Astrocyte of the hippocampus (primary cell): Measurements from ENCODE around the gene BYSL.

ENCODE experiments used
- DNase-seq: peaks from one replicate; pipeline ENCODE4 v3.0.0; 2011; ENCODE audit warnings: low read depth, low spot score

Gene BYSL

DNA sequence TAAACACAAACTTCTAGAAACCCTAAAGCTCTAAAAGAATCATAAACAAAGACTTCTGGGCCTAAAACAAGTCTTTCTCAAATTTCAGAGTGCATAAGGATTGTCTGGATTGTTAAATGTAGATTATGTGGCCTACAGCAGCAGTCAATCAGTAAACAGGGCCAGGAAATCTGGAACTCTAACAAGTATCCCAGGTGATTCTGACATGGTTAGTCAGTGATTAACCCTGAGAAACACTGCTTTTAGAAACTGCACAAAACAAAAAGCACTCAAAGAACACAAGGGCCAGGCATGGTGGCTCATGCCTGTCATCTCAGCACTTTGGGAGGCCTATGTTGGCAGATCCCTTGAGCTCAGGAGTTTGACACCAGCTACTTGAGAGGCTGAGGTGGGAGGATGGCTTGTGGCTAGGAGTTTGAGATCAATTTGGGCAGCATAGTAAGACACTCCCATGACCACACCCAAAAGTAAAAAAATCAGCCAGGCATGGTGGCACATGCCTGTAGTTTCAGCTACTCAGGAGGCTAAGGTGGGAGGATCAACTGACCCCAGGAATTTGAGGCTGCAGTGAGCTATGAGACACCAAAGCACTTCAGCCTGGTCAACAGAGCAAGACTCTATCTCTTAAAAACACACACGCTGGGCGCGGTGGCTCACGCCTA lies 6.3 kb upstream of the BYSL start:
- no peak for DNase-seq

DNA sequence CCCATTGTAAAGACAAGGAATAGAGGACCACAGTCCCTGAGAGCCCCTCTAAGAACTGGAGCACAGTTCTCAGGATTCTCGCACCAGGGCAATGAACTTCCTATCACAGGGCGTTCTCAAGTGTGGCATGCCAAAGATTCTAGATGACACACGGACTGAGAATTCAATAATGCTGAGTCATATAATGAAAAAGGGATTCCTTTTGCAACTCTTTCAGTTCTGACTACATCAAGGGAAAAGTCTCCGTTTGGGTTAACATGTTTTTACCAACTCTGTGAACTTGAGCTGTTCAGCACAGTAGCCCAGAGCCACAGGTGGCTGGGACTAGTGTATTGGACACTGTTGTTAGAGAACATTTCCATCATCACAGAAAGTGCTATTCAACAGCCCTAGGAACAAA lies 3.8 kb upstream of the BYSL start:
- DNase-seq: peak; percentile 93

DNA sequence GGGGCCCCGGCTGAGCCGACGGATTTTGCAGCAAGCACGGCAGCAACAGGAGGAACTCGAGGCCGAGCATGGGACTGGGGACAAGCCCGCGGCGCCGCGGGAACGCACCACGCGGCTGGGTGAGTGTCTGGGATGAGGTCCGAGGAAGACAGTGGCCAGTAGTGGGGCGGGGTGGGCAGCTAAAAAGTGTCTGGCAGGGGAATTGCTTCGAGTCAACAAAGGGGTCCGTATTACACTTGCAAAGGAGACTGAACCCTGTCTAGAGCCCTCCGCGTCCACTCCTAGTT lies 356 bp downstream of the BYSL start:
- no peak for DNase-seq

DNA sequence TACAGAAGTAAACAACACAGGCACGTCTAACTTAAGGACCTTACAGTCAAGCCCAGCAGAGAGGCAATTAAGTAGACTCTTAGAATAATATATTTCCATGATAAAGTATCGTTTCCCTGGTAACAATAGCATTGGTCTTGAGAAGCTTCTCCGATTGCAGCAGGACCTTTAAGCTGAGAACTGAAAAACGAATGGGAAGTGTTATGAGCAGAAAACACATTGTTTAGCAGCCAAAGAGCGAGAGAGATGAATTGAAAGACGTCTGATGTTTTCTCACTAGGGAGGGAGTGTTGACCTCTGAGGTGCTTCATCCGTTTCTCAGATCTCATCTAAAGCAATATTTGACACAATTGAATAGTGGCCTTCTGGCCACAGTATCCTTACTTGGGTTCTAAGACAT lies 855 bp downstream of the BYSL start:
- peak; percentile 28 for DNase-seq

DNA sequence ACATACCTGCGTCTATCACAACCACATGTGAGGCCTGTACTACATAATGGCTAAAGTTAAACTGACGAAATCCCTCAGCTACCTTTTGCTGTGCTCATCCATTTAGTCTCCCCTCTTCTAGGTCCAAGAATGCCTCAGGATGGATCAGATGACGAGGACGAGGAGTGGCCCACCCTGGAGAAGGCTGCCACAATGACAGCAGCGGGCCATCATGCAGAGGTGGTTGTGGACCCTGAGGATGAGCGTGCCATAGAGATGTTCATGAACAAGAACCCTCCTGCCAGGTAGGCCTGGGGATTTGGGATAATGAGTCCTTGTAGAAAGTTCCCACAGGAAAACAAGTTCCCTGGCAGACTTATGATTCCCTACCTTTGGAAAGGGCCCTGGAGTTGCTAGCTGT lies 6.0 kb downstream of the BYSL start:
- no peak for DNase-seq

DNA sequence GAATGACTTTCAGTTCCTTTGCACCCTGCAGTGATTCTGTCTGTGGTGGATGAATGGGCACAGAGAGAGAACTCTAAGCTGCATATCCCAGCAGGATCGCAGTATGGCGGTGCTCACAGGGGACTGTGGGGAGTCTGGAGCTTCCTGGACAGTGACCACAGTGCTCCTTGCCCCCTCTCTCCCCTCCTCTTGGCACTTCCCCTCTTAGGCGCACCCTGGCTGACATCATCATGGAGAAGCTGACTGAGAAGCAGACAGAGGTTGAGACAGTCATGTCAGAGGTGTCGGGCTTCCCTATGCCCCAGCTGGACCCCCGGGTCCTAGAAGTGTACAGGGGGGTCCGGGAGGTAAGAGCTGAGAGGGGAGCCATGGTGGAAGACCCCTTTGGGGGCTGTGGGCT lies 8.6 kb downstream of the BYSL start:
- no peak for DNase-seq

DNA sequence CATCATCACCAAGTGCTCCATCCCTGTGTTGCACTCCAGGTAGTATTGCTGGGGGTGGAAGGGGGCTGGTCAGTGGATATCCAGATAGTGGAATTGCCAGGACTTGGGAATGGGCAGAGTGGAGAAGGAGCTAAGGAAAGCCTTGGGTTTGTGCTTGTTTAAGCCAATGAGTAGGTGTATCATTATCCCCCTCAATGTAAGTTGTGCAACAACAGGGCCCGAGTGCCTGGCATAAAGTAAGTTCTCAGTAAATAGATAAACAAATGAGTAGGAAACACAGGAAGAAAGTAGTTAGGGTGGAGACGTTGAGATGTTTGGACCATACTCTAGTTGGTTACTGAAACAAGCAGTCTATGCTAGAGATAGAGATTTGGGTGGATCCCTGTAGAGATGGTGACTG lies 10.5 kb downstream of the BYSL start:
- no peak for DNase-seq

DNA sequence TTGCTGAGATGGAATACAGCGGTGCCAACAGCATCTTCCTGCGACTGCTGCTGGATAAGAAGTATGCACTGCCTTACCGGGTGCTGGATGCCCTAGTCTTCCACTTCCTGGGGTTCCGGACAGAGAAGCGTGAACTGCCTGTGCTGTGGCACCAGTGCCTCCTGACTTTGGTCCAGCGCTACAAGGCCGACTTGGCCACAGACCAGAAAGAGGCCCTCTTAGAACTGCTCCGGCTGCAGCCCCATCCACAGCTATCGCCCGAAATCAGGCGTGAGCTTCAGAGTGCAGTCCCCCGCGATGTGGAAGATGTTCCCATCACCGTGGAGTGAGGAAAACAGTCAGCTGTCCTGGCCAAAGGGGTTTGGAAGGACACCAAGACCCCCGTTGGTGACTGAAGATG lies 11.1 kb downstream of the BYSL start:
- DNase-seq: no peak

DNA sequence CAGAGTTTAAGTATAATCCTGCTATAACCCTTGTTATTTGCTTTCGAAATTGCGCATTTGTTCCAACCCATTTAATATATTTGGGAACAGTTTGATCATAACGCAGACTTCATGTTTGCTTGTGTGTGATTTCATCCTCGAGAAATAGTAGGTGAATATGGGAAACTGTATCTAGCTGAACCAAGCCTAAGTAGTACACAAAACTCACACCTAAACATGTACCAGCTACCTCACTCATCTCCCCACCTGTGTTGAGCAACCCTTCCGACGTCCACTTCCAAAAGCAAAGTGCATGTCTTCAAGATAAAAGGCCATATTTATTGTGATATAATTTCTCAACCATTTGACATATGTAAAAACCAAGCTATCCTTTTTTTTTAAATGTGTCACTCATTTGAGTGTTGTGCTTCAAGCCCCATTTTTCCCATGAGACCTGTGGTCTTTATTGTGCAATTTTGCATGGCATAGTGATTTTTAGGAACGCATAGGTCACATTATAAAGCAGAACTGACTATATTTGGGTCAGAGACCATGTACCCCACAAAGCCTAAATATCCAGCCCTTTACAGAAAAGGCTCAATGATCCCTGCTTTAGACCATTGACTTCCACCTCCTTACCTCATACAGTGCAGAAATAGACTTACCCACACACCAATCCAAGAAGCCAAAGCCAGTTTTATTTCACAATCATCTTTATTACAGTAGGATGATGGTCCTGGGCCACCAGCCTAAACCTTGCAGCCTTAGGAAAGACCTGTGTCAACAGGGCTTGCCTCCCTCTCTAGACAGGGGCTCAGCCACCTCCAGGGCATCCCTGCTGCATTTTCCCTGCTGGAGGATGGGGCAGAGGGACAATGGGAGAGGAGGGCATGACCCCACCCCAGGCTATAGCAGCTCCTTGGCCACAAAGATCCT lies 13.2 kb downstream of the BYSL start:
- DNase-seq: no peak

DNA sequence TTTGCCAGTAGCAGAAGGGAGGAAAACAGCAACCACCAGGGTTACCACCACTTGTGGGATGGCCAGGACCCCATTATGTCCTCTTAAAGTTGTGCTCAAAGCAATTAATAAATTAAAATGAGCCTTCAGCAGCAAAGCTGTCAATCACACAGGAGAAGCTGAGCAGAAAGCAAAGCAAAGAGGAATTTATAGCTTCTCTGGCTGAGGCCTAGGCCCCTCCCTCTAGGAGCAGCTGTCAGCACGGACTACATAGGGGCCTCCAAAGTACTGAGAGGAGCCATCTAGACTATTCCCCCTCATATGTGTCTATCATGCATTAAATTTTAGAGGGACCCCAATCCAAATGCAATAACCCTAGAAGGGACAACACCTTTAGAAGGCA lies 13.9 kb downstream of the BYSL start:
- DNase-seq: no peak

DNA sequence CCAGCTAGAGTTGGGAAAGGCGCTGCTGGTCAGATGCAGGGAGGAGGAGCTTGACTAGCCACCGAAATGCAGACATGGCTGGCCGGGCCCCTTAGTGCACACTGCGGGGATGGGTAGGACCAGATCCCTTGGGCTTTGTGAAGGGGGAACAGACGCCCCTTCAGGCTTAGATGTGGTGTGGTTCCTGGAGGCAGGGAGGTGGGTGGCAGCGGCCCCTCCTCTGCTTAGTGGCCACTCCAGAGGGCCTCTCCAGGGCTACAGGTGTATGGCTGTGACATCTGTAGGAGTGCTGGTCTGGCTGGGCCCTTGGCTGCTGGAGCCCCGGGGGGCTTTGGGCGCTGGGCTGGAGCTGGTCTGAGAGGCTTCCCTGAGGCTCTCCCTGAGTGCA lies 14.4 kb downstream of the BYSL start:
- no peak for DNase-seq

DNA sequence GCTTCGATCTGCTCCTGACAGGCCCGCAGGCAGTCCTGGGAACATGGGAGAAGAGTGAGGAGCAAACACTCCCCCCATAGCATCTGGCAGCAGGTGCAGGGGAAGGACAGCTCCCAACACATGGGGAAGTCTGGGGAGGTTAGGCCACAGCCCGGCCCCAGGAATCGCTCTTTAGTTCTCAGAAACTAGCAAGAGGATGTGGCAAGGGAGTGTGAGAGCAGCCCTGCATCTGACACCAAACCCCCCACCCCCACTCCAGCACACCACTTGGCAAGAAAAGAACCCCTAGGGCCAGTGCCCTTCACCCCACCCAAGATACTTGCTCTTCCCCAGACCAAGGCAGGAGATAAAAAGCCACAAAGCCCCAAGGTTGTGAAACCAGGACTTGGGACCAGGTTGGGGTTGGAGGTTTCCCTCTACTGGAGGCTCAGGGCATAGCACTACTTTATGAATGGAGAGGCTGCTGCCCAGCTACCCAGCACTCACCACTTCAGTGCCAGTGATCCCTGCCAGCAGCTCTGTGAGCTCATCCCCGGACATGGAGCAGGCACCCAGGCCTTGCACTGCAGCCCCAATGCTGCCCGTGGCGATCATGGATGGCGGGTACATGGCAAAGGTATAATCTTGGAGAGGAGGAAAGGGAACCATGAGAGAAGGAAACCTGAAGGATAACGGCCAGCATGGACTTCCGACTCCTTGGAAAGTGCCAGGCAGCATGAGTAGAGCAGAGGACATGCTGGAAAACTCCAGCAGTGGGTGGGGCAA lies 15.0 kb downstream of the BYSL start:
- DNase-seq: peak; percentile 91

DNA sequence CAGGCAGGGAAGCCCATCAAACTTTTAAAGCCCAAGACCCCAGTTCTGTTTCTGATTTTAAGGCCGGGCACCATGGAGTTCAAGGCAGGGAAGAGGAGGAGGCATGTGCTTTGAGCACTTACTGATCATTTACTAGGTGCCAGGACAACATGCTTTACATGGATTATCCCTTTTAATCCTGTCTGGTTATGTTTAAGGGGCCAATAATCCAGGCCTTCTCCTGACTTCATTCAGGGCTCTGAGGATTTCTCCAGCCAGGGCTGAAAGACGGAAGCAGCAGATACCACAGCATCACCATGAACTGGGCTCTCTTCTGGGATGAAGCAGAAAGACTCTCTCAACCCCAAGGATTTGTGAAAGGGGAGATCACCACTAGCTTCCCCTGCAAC lies 16.2 kb downstream of the BYSL start:
- no peak for DNase-seq

DNA sequence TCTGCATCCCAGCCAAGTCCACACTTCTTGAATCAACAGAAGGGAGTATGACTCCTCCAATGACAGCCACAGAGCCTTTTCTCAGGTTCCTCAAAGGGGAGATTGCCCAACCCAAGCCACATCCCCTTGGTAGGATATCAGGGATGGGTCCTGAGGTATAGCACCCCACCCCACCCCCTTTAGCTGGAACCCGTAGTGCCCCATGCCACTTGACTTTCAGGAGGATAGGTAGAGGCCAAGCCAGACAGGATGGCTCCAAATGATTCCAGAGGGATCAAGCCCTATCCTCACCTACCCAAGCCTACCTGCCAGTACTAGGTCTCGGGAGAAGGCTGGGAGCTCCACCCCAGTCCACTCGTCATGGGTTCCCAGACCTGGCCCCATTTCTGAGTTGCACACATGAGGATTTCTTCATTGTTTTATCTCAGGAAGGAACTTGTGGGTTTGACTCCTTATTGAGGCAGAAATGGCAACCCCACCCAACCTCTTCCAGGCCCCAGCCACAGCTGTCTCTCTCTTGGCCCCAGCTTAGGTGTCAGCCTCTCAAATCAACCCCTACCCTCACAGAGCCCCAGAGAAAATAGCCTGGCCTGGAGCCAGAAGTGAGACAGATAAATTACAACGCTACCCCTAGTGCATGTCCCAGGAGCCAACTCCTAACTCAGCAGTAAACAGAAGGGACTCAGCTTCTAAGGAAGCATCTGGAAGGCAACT lies 16.7 kb downstream of the BYSL start:
- DNase-seq: no peak

DNA sequence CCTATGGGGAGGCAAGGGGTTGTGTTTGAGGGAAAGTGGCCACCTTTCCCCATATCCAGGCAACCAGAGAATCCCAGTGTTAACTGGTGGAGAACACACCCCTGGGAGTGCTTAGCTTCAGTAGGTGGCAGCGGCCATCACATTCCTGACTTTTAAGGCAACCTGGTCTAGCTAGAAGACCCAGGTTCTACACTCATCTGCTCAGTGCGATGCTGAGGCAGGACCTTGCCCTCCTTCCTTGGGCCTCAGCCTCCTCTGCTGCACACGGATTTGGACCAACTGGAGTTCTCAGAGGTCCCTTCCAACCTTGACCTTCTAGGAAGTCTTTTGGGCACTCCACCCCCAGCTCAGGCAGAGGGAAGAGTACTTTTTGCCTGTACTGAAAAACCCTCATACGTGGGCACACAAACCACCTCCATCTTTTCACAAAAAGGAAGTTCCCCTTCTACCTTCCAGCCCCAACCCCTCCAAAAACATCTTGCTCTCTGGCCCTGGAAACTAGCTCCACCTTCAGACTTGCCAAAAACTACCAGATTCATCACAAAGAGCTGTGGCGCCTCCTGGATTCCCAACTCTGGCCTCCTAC lies 17.4 kb downstream of the BYSL start:
- DNase-seq: no peak

DNA sequence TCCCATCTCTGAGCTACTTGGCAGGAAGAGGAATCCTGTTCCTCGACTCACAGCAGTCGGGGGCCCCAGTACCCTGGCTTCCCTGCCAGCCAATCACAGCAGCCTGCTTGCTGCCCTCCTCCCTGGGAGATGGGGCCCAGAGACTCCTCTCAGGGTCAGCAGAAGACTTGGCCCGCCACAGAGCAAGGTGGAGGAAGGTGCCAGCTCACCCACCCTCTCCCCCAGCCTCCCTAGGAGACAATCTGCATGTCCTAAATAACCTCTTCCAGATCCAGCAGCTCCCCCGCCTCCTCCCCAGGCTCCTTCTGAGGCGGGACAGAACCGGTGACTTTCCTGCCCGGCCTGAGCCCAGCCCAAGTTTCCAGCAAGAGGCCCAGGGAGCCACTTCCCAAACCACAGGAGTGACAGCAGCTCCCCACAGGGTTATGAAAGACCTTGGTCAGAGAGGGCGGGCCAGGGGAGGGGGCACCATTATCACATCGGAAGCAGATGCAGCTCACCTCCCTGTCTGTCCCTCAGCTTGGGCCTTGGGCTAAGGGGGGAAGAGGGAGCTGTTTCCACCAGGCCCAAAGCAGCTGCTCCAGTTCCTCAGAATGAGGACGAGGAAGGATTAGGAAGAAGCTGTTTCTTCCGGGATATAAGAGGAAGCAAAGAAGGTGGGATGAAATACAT lies 18.0 kb downstream of the BYSL start:
- peak; percentile 69 for DNase-seq

DNA sequence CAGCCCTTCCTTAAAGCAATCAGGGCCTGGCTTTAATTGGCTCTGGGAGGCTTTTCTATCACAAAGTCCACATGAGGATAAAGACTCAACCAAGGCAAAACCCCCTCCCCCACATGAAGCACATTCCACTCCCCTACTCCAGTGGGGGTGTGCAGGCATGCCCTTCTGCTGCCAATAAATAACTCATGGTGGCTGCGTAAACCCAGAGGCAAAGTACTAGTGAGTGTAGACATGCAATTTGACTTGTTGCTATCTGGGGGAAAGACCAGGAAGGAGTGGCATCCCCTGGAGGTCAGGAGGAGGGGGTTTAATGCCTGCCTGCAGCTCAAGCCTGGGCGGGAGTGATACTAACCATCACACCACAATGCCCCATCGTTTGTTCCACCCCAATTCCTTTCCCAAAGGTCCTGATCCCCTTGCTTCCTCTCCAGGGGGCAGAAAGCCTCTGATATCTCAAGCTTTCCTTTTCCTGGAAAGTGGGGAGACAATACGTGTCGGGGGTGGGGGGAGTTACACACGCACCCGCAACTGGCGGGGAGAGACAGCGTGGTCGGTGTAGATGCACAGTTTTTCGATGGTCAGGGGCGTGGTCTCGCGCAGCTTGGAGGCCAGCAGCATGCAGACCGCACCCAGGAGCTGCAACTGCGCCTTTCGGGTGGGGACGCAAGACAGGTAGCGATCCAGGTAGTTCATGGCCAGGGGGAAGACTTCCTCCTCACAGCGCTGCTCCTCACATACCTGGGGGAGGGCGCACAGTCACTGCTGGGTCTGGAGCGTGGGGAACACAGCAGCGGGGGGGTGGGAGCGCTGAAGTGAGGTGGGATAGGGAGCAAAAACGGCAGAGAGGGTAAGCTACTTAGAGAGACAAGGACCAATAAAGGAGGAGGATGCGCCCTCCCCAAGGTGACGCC lies 18.8 kb downstream of the BYSL start:
- peak; percentile 79 for DNase-seq

DNA sequence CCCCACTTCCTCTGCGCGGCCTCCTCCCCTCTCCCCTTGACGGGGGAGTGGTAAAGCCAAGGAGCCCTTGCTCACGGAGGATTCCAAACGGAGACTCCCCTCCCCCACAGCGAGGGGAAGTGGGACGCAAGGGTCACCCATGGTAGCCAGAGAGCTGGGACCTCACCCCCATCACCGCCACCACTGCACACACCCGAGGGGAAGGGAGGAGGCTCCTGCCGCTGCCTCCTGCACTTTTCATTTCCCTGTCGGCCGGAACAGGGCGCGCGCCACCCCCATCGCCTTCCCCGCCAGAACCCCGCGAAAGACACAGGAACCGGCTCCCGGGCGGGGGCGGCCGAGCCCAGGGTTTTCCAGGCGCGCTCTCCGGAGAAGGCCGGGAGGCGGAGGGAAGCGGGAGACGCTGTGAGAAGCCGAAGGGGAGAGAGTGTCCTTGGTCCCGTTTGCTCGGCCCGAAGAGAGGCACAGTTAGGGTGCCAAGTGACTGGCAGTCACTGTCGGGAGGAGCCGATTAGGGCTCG lies 19.5 kb downstream of the BYSL start:
- peak; percentile 62 for DNase-seq

DNA sequence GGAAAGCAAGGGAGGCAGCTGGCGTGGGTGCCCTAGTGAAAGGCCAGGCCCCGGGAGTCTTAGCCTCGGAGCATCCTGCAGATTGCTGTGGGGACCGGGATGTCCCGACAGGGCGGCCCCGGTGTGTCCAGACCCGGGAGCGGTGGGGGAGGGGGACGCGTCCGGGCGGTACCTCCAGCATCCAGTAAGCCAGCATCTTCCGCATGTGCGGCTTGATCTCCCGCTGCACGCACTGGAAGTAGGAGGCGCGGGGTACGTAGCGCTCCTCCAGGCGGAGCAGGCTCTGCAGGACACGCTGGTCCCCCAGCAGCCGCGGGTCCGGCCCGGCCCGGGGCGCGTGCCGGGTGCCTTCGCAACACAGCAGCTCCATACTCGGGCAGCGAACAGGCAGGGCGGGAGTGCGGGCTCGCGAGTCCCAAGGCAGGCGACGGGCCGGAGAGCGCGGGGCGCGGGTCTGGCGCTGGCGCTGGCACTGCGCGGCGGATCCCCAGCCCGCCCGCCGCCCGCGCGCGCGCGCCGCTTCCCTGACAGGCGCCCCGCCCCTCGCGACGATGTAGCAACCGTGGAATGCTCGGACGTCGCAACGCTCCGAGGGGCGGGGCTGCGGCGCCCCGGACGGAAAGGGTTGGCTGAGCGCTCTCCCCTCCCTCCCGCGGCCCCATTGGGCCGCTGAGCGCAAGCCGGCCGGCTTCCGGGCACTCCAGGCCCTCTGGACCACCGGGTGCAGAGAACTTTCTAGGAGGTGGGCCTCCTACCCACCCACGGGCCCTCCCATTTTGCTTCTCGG lies 20.2 kb downstream of the BYSL start, which contains the start of gene CCND3:
CCND3 (minus strand) TSS at position 529 of the 787 bp plus-strand sequence; CDS start at position 370, 159 bp downstream.
- DNase-seq: peak; percentile 98
